Heart left ventricle (tissue), 16 donors: ENCODE results near the gene KIF21B. TPM values are rescaled to one million over a fixed set of nuclear protein-coding genes. Genes with fewer than 3 reads are reported as not detected.
A peak's percentile ranks its signal among the peaks of the same experiment; 100 is the strongest.

ENCODE experiments used
- ATAC-seq, 4 donors: fragments of 200-7000 bp; cut with Tn5 transposase; one replicate each; pipeline ENCODE4 v1.9.1; 2020 to 2022; ENCODE audit warnings: moderate library complexity in 4 of 4, mild to moderate bottlenecking in 3 of 4, moderate number of reproducible peaks in 1 of 4
- DNase-seq, 5 donors: peaks; one replicate each; pipeline ENCODE4 v3.0.0-alpha.2; 2020
- H3K27ac ChIP-seq, 12 donors: fragments of 200-600 bp; sonication (generic) in 4 of 12; one replicate each; pipeline versions ENCODE4 v1.5.0 to v1.8.0; 2016 to 2022; ENCODE audit warnings: mild to moderate bottlenecking in 2 of 12
- H3K27me3 ChIP-seq, 9 donors: fragments of 200-600 bp; sonication (generic) in 2 of 9; one replicate each; pipeline versions ENCODE4 v1.5.1 to v1.8.0; 2016 to 2022; ENCODE audit warnings: mild to moderate bottlenecking in 3 of 9
- H3K36me3 ChIP-seq, 9 donors: fragments of 200-600 bp; sonication (generic) in 2 of 9; one replicate each; pipeline versions ENCODE4 v1.5.0 to v1.8.0; 2018 to 2022; ENCODE audit warnings: mild to moderate bottlenecking in 2 of 9
- H3K4me1 ChIP-seq, 12 donors: fragments of 200-600 bp; sonication (generic) in 4 of 12; one replicate each; pipeline versions ENCODE4 v1.5.0 to v1.8.0; 2016 to 2022; ENCODE audit warnings: mild to moderate bottlenecking in 3 of 12
- H3K4me3 ChIP-seq, 12 donors: fragments of 200-600 bp; sonication (generic) in 4 of 12; one replicate each; pipeline versions ENCODE4 v1.5.0 to v1.8.0; 2017 to 2022; ENCODE audit warnings: mild to moderate bottlenecking in 9 of 12, moderate library complexity in 4 of 12
- H3K9me3 ChIP-seq, 12 donors: fragments of 200-600 bp; sonication (generic) in 4 of 12; one replicate each; pipeline versions ENCODE4 v1.5.0 to v1.8.0; 2016 to 2022; ENCODE audit warnings: mild to moderate bottlenecking in 1 of 12
- CTCF ChIP-seq, 12 donors: fragments of 200-600 bp; sonication (generic) in 4 of 12; IDR thresholded peaks; one replicate each; pipeline versions ENCODE4 v1.5.0 to v1.8.0; 2018 to 2022; ENCODE audit warnings: antibody characterized with exemption in 12 of 12, mild to moderate bottlenecking in 5 of 12
- POLR2A ChIP-seq, 2 donors: fragments of 450-650 bp; IDR thresholded peaks; one replicate each; pipeline ENCODE4 v1.6.1; 2017; ENCODE audit warnings: antibody characterized with exemption in 2 of 2, mild to moderate bottlenecking in 2 of 2, moderate library complexity in 2 of 2
- WGBS, 4 donors: extraction: QIAGEN DNeasy Blood & Tissue Kit in 2 of 4; methylation state at CpG; one replicate each; pipeline versions ENCODE4 v1.1.5 to v1.1.7; 2013 to 2018; 5-methylcytosine and 5-hydroxymethylcytosine counted together
- intact Hi-C, 10 donors: fragments of 100-400 bp; cut with DNase I; formaldehyde crosslinking; loops; one replicate each; pipeline versions ENCODE4 v1.11.1 to v1.14.2; 2022
- polyA plus RNA-seq, 2 donors: library from polyadenylated mRNA; stranded (reverse); fragments of 200-250 nt; gene quantifications; one replicate each; pipeline ENCODE4 v1.2.3, GENCODE V29; 2013
- total RNA-seq, 9 donors: library from RNA; depleted of rRNA in 2 of 9; stranded (reverse); fragments of >200 nt in 2 of 9; fragmentation: NEBNext Ultra II Directional in 3 of 9; extraction: Animal tissue kit (Norgen Biotek cat#: 25700) in 3 of 9; gene quantifications; one replicate each; pipeline versions ENCODE4 v1.1.0 to v1.2.4, GENCODE V29; 2016 to 2023
- donor health status: ischemic (EF 13 %, LVEDD 7.1; RV severe dilation, severe dysfunction).
- donor health status: healthy with polysubstance abuse.
- donor health status: DM: no; HTN: yes; CAD: no.
- donor health status: DM: no; HTN: no; CAD: no.
- donor health status: ischemic (EF 25% LVEDD 6.9; RV normal size, moderate dysfunction).
- donor health status: ischemic (EF 25% LVEDD 5.7; RV mildly dilated, moderate dysfunction).
- donor health status: healthy.
- donor health status: DM: yes; HTN: yes; CAD: no.
- donor health status: ischemic (EF 35%, LVEDD 5.7; RV mildly dilated, moderate dysfunction).
- donor health status: nonischemic (EF 11% LVEDD 7.7; RV severe dilation, severe dysfunction).
- donor health status: DM: yes; HTN: yes; CAD: no.
- donor health status: PGD.
- donor health status: ischemic (EF 29% LVEDD 5.4; RV normal size, mild dysfunction).
- donor health status: nonischemic (EF 23%, LVEDD 6.1; RV moderate dilation, normal function).

KIF21B gene
- total and polyA plus RNA-seq, 11 donors, result 0.21 to 3.6 (median 0.46) TPM

- peaks cover 0 to 18% (median 0%) of the 10 kb centered on the region in 9 donors for H3K27me3 ChIP-seq
- intact Hi-C loops, result no loop called here
- no peaks in the 10 kb centered on the region for H3K9me3 ChIP-seq
- no peak overlapping the region for H3K27ac ChIP-seq
- TF ChIP-seq POLR2A (IDR thresholded peaks at IDR 0.05), result no peak
- no peak for TF ChIP-seq CTCF (IDR thresholded peaks at IDR 0.05)
- H3K4me3 ChIP-seq, result no peak overlapping the region
- no peaks in the 10 kb centered on the region for H3K36me3 ChIP-seq
- H3K4me1 ChIP-seq, result peaks cover 0 to 94% (median 24%) of the 10 kb centered on the region in 12 donors
- DNase-seq, result no peak
- WGBS, 4 donors, result 81 to 85% (median 81%) methylated on average over 6 to 9 of the region's 9 CpGs
- no peak for ATAC-seq
These were observed 6.3 kb downstream of the KIF21B start for GRCh38 chr1:201016943-201017827.

DNA sequence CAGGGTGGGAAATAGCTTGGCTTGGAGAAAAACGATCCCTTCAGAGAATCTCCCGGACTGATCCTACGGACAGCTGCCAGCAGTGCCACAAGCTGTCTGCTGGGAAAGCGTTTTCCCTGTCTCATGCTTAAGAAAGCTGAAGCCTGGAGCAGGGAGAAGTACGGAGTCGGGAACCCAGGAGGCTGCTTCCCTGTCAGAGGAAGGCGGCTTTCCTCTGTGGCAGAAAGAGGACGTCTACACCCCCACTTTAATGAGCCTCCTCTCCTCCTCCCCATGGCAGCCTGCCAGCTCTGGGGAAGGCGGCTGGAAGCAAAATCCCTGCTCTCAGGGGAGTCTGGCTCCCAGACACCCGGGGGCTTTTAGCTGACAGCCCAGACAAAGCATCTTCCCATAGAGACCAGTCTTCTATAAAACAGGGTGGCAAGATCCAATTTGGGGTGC, 7.3 kb downstream of the KIF21B start:
- ATAC-seq, result no peak
- H3K4me3 ChIP-seq, result no peak overlapping the region
- peaks cover 0 to 85% (median 24%) of the 10 kb centered on the region in 12 donors for H3K4me1 ChIP-seq

GRCh38 chr1:201015551-201016091, 7.9 kb downstream of the KIF21B start:
- WGBS, 4 donors, result 31 to 38% (median 34%) methylated on average over 5 of the region's 5 CpGs
- H3K4me3 ChIP-seq, result no peak overlapping the region
- peaks cover 0 to 79% (median 24%) of the 10 kb centered on the region in 12 donors for H3K4me1 ChIP-seq
- no peaks in the 10 kb centered on the region for H3K36me3 ChIP-seq
- intact Hi-C loops, result no loop called here
- peaks cover 0 to 28% (median 0%) of the 10 kb centered on the region in 9 donors for H3K27me3 ChIP-seq
- DNase-seq, result no peak
- TF ChIP-seq CTCF (IDR thresholded peaks at IDR 0.05) (no peak), POLR2A (IDR thresholded peaks at IDR 0.05) (no peak)
- no peaks in the 10 kb centered on the region for H3K9me3 ChIP-seq
- H3K27ac ChIP-seq, result peak overlapping the region in 1 of 12 donors; percentile 25
- ATAC-seq, result peak in 1 of 4 donors; percentile 7

More for the DNA sequence above, 7.3 kb downstream of the KIF21B start:
- WGBS, 4 donors, result 7 to 22% (median 11%) methylated on average over 9 to 10 of the region's 10 CpGs
- no peaks in the 10 kb centered on the region for H3K36me3 ChIP-seq
- no peaks in the 10 kb centered on the region for H3K9me3 ChIP-seq
- no peak for TF ChIP-seq POLR2A (IDR thresholded peaks at IDR 0.05)
- TF ChIP-seq CTCF (IDR thresholded peaks at IDR 0.05), result no peak
- DNase-seq, result peak in 3 of 5 donors; percentile 43 to 76 (median 52)
- peaks cover 0 to 27% (median 0%) of the 10 kb centered on the region in 9 donors for H3K27me3 ChIP-seq
- H3K27ac ChIP-seq, result peak overlapping the region in 1 of 12 donors; percentile 25
- intact Hi-C loops, result no loop called here

DNA sequence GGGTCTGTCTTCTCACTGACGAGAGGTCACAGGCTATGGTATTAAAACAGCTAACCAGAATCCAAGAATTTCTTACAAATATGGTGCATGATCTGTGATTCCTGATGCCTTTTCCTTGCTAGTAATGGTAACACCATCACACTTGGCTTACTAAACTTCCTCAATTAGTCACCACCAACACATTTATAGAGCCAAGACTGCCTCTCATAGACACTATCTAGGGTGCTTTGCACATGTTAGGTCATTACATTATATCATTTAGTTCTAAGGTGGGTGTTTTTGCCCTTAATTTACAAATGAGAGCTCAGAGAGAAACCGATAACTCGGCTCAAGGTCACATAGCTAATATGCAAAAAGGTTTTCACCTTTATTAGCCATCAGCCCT, 8.7 kb downstream of the KIF21B start:
- H3K36me3 ChIP-seq, result no peaks in the 10 kb centered on the region
- no peak for DNase-seq
- H3K4me1 ChIP-seq, result peaks cover 0 to 70% (median 24%) of the 10 kb centered on the region in 12 donors
- H3K4me3 ChIP-seq, result no peak overlapping the region
- TF ChIP-seq CTCF (IDR thresholded peaks at IDR 0.05), result no peak
- no peak for TF ChIP-seq POLR2A (IDR thresholded peaks at IDR 0.05)
- WGBS, 4 donors, result 86 to 89% (median 87%) methylated on average over 3 of the region's 3 CpGs
- no peak for ATAC-seq
- intact Hi-C loops, result no loop called here
- peaks cover 0 to 28% (median 0%) of the 10 kb centered on the region in 9 donors for H3K27me3 ChIP-seq
- no peaks in the 10 kb centered on the region for H3K9me3 ChIP-seq
- H3K27ac ChIP-seq, result no peak overlapping the region
